ENCODE results near the gene IL1RAP.

IL1RAP gene

GRCh38 chr3:190542846-190543245 lies 29.0 kb downstream of the IL1RAP start:
- no peak for DNase-seq (ENCODE audit: low spot score)

GRCh38 chr3:190543671-190544070 lies 29.8 kb downstream of the IL1RAP start:
- DNase-seq (ENCODE audit: low spot score), result no peak

GRCh38 chr3:190545191-190545590 lies 31.3 kb downstream of the IL1RAP start:
- DNase-seq (ENCODE audit: low spot score), result no peak

GRCh38 chr3:190546881-190547510 lies 33.1 kb downstream of the IL1RAP start:
- no peak for DNase-seq (ENCODE audit: low spot score)

GRCh38 chr3:190548031-190548656 lies 34.3 kb downstream of the IL1RAP start:
- DNase-seq (ENCODE audit: low spot score), result no peak

- no peak for DNase-seq (ENCODE audit: low spot score)
Measured at GRCh38 chr3:190552021-190552420, 38.1 kb downstream of the IL1RAP start.

- no peak for DNase-seq (ENCODE audit: low spot score)
Measured at GRCh38 chr3:190552969-190553759, 39.3 kb downstream of the IL1RAP start.

GRCh38 chr3:190554197-190554596 lies 40.3 kb downstream of the IL1RAP start:
- DNase-seq (ENCODE audit: low spot score), result no peak

- DNase-seq (ENCODE audit: low spot score), result no peak
Measured at GRCh38 chr3:190556351-190556750, 42.5 kb downstream of the IL1RAP start.

GRCh38 chr3:190557296-190557695 lies 43.4 kb downstream of the IL1RAP start:
- DNase-seq (ENCODE audit: low spot score), result no peak

- no peak for DNase-seq (ENCODE audit: low spot score)
Measured at GRCh38 chr3:190558316-190558715, 44.4 kb downstream of the IL1RAP start.

GRCh38 chr3:190558796-190559195 lies 44.9 kb downstream of the IL1RAP start:
- DNase-seq (ENCODE audit: low spot score), result no peak

- no peak for DNase-seq (ENCODE audit: low spot score)
Measured at GRCh38 chr3:190560013-190560895, 46.4 kb downstream of the IL1RAP start.

- no peak for DNase-seq (ENCODE audit: low spot score)
Measured at GRCh38 chr3:190562866-190563510, 49.1 kb downstream of the IL1RAP start.

- no peak for DNase-seq (ENCODE audit: low spot score)
Measured at GRCh38 chr3:190564175-190564574, 50.3 kb downstream of the IL1RAP start.

- DNase-seq (ENCODE audit: low spot score), result no peak
Measured at GRCh38 chr3:190566043-190566933, 52.4 kb downstream of the IL1RAP start.

- no peak for DNase-seq (ENCODE audit: low spot score)
Measured at GRCh38 chr3:190568036-190568435, 54.2 kb downstream of the IL1RAP start.

GRCh38 chr3:190574473-190574872 lies 60.6 kb downstream of the IL1RAP start:
- DNase-seq (ENCODE audit: low spot score), result no peak

GRCh38 chr3:190575437-190576185 lies 61.7 kb downstream of the IL1RAP start:
- DNase-seq (ENCODE audit: low spot score), result no peak

GRCh38 chr3:190577225-190577624 lies 63.3 kb downstream of the IL1RAP start:
- no peak for DNase-seq (ENCODE audit: low spot score)
